GM12878 (cell line): Measurements from ENCODE around the gene BCKDHB. TPM values are rescaled to one million over a fixed set of nuclear protein-coding genes. Genes with fewer than 3 reads are reported as not detected.
A peak's percentile ranks its signal among the peaks of the same experiment; 100 is the strongest.

Experiments used
- ATAC-seq: fragments of 200-7000 bp; cut with Tn5 transposase; 3 replicates; pipeline ENCODE4 v1.9.1; 2020; ENCODE audit warnings: mild to moderate bottlenecking, moderate library complexity
- BruUV-seq: library from RNA; stranded (reverse); fragments of 400-500 nt; replicated peaks from 2 replicates; lab custom pipeline; 2021; lab: Mats Ljungman, UMichigan
- CTCF ChIA-PET: fragments of 300-600 bp; sonication (Branson Sonifier 250); formaldehyde crosslinking; extraction: SDS; loops from one replicate; lab custom pipeline; 2021; ENCODE audit warnings: inconsistent platforms; lab: Yijun Ruan, JAX
- POLR2A ChIA-PET: fragments of 350-600 bp; formaldehyde crosslinking; extraction: SDS; loops from one replicate; lab custom pipeline; 2021; ENCODE audit warnings: inconsistent platforms; lab: Charles Lee
- RAD21 ChIA-PET: fragments of 300-600 bp; sonication (Branson Sonifier 250); formaldehyde crosslinking; loops from one replicate; lab custom pipeline; 2023; ENCODE audit warnings: antibody characterized with exemption; ENCODE audit not compliant: unreplicated experiment; lab: Charles Lee
- SMC1A ChIA-PET: fragments of 300-600 bp; sonication (Branson Sonifier 250); formaldehyde crosslinking; loops from one replicate; lab custom pipeline; 2023; ENCODE audit not compliant: unreplicated experiment, uncharacterized antibody; lab: Charles Lee
- DNase-seq: peaks from one replicate; pipeline ENCODE4 v3.0.0-alpha.2; 2011; ENCODE audit warnings: low read depth, low spot score
- FAIRE-seq: peaks from 3 replicates; lab custom pipeline; 2011; peaks lifted over from hg19 to GRCh38; lab: Jason Lieb, UNC
- H2AFZ ChIP-seq: 2 replicates; pipeline ENCODE4 v1.6.0; 2011; ENCODE audit warnings: low read depth, low read length, control low read depth; ENCODE audit not compliant: control insufficient read depth
- H3K27ac ChIP-seq: 2 replicates; pipeline ENCODE4 v1.5.1; 2011; ENCODE audit warnings: control low read depth; ENCODE audit not compliant: control insufficient read depth, insufficient read depth
- H3K27me3 ChIP-seq, 2 experiments: replicated peaks in 1 of 2; 2 replicates each; pipeline versions ENCODE4 v1.6.0 to v1.6.1; 2011; ENCODE audit warnings: low read length in 1 of 2; ENCODE audit not compliant: control insufficient read depth in 2 of 2, insufficient read depth in 2 of 2
- H3K36me3 ChIP-seq, 2 experiments: 2 replicates each; pipeline ENCODE4 v1.5.1; 2011; ENCODE audit warnings: low read length in 1 of 2; ENCODE audit not compliant: control insufficient read depth in 2 of 2, insufficient read depth in 2 of 2
- H3K4me1 ChIP-seq: 2 replicates; pipeline ENCODE4 v1.6.1; 2011; ENCODE audit warnings: mild to moderate bottlenecking, low read length, moderate library complexity, mixed read lengths; ENCODE audit not compliant: control insufficient read depth, insufficient read depth
- H3K4me2 ChIP-seq: 2 replicates; pipeline ENCODE4 v1.6.0; 2011; ENCODE audit warnings: control low read depth; ENCODE audit not compliant: control insufficient read depth, insufficient read depth
- H3K4me3 ChIP-seq: fragments of 200-600 bp; sonication (generic); 2 replicates; pipeline ENCODE4 v1.5.1; 2016
- H3K79me2 ChIP-seq: 2 replicates; pipeline ENCODE4 v1.6.0; 2011; ENCODE audit warnings: low read length; ENCODE audit not compliant: control insufficient read depth, insufficient read depth
- H3K9ac ChIP-seq: 2 replicates; pipeline ENCODE4 v1.8.0; 2011; ENCODE audit warnings: low read length, control low read depth, mixed read lengths; ENCODE audit not compliant: control insufficient read depth, insufficient read depth
- H3K9me3 ChIP-seq: replicated peaks from 3 replicates; pipeline ENCODE4 v1.5.1; 2011; ENCODE audit warnings: mild to moderate bottlenecking, low read length; ENCODE audit not compliant: control insufficient read depth, insufficient read depth
- H4K20me1 ChIP-seq: 2 replicates; pipeline ENCODE4 v1.6.0; 2011; ENCODE audit not compliant: control insufficient read depth, insufficient read depth
- BCL11A ChIP-seq: IDR thresholded peaks from 2 replicates; pipeline ENCODE4 v1.6.1; 2011; ENCODE audit warnings: low read depth, low read length
- CREM ChIP-seq: IDR thresholded peaks from 2 replicates; pipeline ENCODE4 v1.6.1; 2014; ENCODE audit warnings: antibody characterized with exemption, low read depth
- E4F1 ChIP-seq: fragments of 450-650 bp; IDR thresholded peaks from 2 replicates; pipeline ENCODE4 v1.6.1; 2018; ENCODE audit warnings: borderline replicate concordance, mild to moderate bottlenecking; ENCODE audit not compliant: partially characterized antibody
- HDAC6 ChIP-seq: fragments of 200-600 bp; sonication (generic); IDR thresholded peaks from one replicate; pipeline ENCODE4 v1.8.0; 2017; ENCODE audit warnings: antibody characterized with exemption; ENCODE audit not compliant: unreplicated experiment
- IKZF2 ChIP-seq, 2 experiments: fragments of 450-650 bp; IDR thresholded peaks; 2 replicates each; pipeline ENCODE4 v1.6.1; 2017; ENCODE audit warnings: mild to moderate bottlenecking in 2 of 2, moderate library complexity in 2 of 2
- IRF3 ChIP-seq: fragments of 450-650 bp; IDR thresholded peaks from 2 replicates; pipeline ENCODE4 v1.6.1; 2014; ENCODE audit warnings: mild to moderate bottlenecking
- MLLT1 ChIP-seq: fragments of 450-650 bp; IDR thresholded peaks from 2 replicates; pipeline ENCODE4 v1.6.1; 2016; ENCODE audit warnings: mild to moderate bottlenecking
- MYC ChIP-seq: IDR thresholded peaks from 2 replicates; pipeline ENCODE4 v1.6.1; 2011; ENCODE audit warnings: mild to moderate bottlenecking, low read length, moderate library complexity, inconsistent platforms; ENCODE audit not compliant: insufficient read depth, insufficient replicate concordance, insufficient read length, severe bottlenecking
- PAX5 ChIP-seq: IDR thresholded peaks from 2 replicates; pipeline ENCODE4 v1.6.1; 2011; ENCODE audit warnings: low read depth, low read length, borderline replicate concordance
- PML ChIP-seq: IDR thresholded peaks from 2 replicates; pipeline ENCODE4 v1.6.1; 2012; ENCODE audit warnings: low read length, inconsistent platforms
- SMARCA5 ChIP-seq: fragments of 450-650 bp; IDR thresholded peaks from 2 replicates; pipeline ENCODE4 v1.6.1; 2017; ENCODE audit warnings: mild to moderate bottlenecking
- SUPT20H ChIP-seq: IDR thresholded peaks from 2 replicates; pipeline ENCODE4 v1.6.1; 2011; ENCODE audit warnings: low read depth, mild to moderate bottlenecking, low read length, moderate library complexity, borderline replicate concordance; ENCODE audit not compliant: control insufficient read depth
- ZNF384 ChIP-seq: IDR thresholded peaks from 2 replicates; pipeline ENCODE4 v1.6.1; 2012; ENCODE audit warnings: low read depth, mild to moderate bottlenecking, low read length, improper control_type of control experiment, borderline replicate concordance
- WGBS: methylation state at CpG from one replicate; pipeline ENCODE4 v1.1.6; 2016; ENCODE audit warnings: low lambda C conversion rate; ENCODE audit not compliant: insufficient replicate concordance, insufficient coverage; ENCODE audit errors: missing lambda C conversion rate; 5-methylcytosine and 5-hydroxymethylcytosine counted together
- in situ Hi-C: fragments of 300-500 bp; cut with MboI; formaldehyde crosslinking; loops from 9 replicates; pipeline ENCODE4 v1.14.3; 2018; ENCODE audit warnings: mixed read lengths
- intact Hi-C: fragments of 100-400 bp; cut with micrococcal nuclease; formaldehyde crosslinking; loops from one replicate; pipeline ENCODE4 v1.14.2; 2022; ENCODE audit not compliant: unreplicated experiment
- polyA plus RNA-seq, 11 experiments: library from polyadenylated mRNA; depleted of rRNA in 4 of 11; unstranded in 6 of 11; stranded (reverse) in 5 of 11; fragments of >200 nt; fragmentation: Nextera tagmentation in 4 of 11; fragmentation: Illumina TruSeq in 1 of 11; extraction: Ambion mirVana in 4 of 11; extraction: Trizol in 1 of 11; gene quantifications; 1 replicate in 1 of 11; 2 replicates in 10 of 11; pipeline versions ENCODE4 v1.2.1 to v1.2.3, GENCODE V29; 2011 to 2016; ENCODE audit warnings: inconsistent platforms in 2 of 11, missing spikeins in 2 of 11, low read depth in 1 of 11
- total RNA-seq, 4 experiments: library from RNA; depleted of rRNA in 3 of 4; stranded (reverse); fragments of >200 nt in 3 of 4; fragmentation: Illumina TruSeq in 1 of 4; extraction: Trizol in 1 of 4; gene quantifications; 2 replicates each; pipeline versions ENCODE4 v1.2.1 to v1.2.3, GENCODE V29; 2013 to 2021
- TF ChIP-seq, protein P1 (sequence below): fragments of 450-650 bp; IDR thresholded peaks from 2 replicates; pipeline ENCODE4 v1.6.1; 2016; ENCODE audit warnings: mild to moderate bottlenecking, moderate library complexity, borderline replicate concordance

BCKDHB gene
- total and polyA plus RNA-seq, 10 of the 15 experiments (the other 5 are each of a cell fraction or from before 2014, with no cell fraction given), result 12.9 to 57.1 (median 25.3) TPM

- DNase-seq (no peak), ATAC-seq (no peak; the same call in 2 of the 3 replicates), FAIRE-seq (no peak)
- Histone ChIP-seq H3K4me3 (peak overlapping the region; percentile 24; the same call in 1 of the 2 replicates), H3K4me1 (no peaks in the 10 kb centered on the region; the same call in 1 of the 2 replicates), H3K9me3 (no peaks in the 10 kb centered on the region), H2AFZ (peak overlapping the region; percentile 98), H3K79me2 (peaks cover 11% of the 10 kb centered on the region), H3K27ac (peak overlapping the region; percentile 55; the same call in 1 of the 2 replicates), H3K36me3 (no peaks in the 10 kb centered on the region), H3K27me3 (no peaks in the 10 kb centered on the region), H4K20me1 (no peaks in the 10 kb centered on the region), H3K4me2 (peak overlapping the region; percentile 84), H3K9ac (peak overlapping the region; percentile 34; the same call in 1 of the 2 replicates)
- in situ Hi-C loops (no loop called here), intact Hi-C loops (loop anchor here (2.0 kb wide), 1 partner anchor 101 kb away; the partner anchor contains the start of gene TTK)
- ChIA-PET RAD21 (interaction anchor here (0.5 to 1.6 kb wide), 8 partner anchors 22 to 1900 kb away, joined by 3 to 6 read pairs (median 4); no protein-coding TSS in a partner anchor), CTCF (interaction anchor here (0.7 to 1.8 kb wide), 5 partner anchors 9 to 98 kb away, joined by 3 to 13 read pairs (median 3); no protein-coding TSS in a partner anchor), POLR2A (interaction anchor here (0.6 to 1.1 kb wide), 6 partner anchors 52 to 873 kb away, joined by 3 to 6 read pairs (median 4); no protein-coding TSS in a partner anchor), SMC1A (interaction anchor here (0.6 to 1.3 kb wide), 6 partner anchors 9 to 108 kb away, joined by 3 to 6 read pairs (median 4); no protein-coding TSS in a partner anchor)
- 2% methylated on average over 6 of the region's 6 CpGs for WGBS
- no TSS peak for BruUV-seq
- TF ChIP-seq MLLT1, result no peak
- no peak for TF ChIP-seq MYC
- 0 out of 4 replicates have a peak, but pooled peaks of 1 of the 2 experiments have one; percentile 6 for TF ChIP-seq IKZF2 (IDR thresholded peaks at IDR 0.05)
- TF ChIP-seq BCL11A, result no peak
- TF ChIP-seq CREM, result no peak
- TF ChIP-seq SUPT20H, result no peak
- no peak for TF ChIP-seq ZNF384
- no peak for TF ChIP-seq IRF3
- peak; percentile 76; the same call in 1 of the 2 replicates for TF ChIP-seq PML
- TF ChIP-seq, protein P1, sequence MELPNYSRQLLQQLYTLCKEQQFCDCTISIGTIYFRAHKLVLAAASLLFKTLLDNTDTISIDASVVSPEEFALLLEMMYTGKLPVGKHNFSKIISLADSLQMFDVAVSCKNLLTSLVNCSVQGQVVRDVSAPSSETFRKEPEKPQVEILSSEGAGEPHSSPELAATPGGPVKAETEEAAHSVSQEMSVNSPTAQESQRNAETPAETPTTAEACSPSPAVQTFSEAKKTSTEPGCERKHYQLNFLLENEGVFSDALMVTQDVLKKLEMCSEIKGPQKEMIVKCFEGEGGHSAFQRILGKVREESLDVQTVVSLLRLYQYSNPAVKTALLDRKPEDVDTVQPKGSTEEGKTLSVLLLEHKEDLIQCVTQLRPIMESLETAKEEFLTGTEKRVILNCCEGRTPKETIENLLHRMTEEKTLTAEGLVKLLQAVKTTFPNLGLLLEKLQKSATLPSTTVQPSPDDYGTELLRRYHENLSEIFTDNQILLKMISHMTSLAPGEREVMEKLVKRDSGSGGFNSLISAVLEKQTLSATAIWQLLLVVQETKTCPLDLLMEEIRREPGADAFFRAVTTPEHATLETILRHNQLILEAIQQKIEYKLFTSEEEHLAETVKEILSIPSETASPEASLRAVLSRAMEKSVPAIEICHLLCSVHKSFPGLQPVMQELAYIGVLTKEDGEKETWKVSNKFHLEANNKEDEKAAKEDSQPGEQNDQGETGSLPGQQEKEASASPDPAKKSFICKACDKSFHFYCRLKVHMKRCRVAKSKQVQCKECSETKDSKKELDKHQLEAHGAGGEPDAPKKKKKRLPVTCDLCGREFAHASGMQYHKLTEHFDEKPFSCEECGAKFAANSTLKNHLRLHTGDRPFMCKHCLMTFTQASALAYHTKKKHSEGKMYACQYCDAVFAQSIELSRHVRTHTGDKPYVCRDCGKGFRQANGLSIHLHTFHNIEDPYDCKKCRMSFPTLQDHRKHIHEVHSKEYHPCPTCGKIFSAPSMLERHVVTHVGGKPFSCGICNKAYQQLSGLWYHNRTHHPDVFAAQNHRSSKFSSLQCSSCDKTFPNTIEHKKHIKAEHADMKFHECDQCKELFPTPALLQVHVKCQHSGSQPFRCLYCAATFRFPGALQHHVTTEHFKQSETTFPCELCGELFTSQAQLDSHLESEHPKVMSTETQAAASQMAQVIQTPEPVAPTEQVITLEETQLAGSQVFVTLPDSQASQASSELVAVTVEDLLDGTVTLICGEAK, result peak; percentile 20; the same call in 1 of the 2 replicates
- no peak for TF ChIP-seq HDAC6
- no peak for TF ChIP-seq PAX5
- no peak for TF ChIP-seq SMARCA5
- TF ChIP-seq E4F1, result no peak
These were observed 476 bp upstream of the BCKDHB start for GRCh38 chr6:80105972-80106417.
